Stimulated activated CD8-positive, alpha-beta memory T cell treated with anti-CD3 and anti-CD28 coated beads, Interleukin-15, amount 100 ng/mL, for 1 hour (primary cell): ENCODE data around the gene FBXL22.

Source experiments
- DNase-seq: peaks from one replicate; pipeline ENCODE4 v3.0.0-alpha.2; 2020; ENCODE audit warnings: low read depth

Gene FBXL22, protein sequence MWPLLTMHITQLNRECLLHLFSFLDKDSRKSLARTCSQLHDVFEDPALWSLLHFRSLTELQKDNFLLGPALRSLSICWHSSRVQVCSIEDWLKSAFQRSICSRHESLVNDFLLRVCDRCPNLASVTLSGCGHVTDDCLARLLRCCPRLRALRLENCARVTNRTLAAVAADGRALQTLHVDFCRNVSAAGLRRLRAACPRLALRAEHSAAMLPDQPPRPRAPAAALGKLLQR

DNA sequence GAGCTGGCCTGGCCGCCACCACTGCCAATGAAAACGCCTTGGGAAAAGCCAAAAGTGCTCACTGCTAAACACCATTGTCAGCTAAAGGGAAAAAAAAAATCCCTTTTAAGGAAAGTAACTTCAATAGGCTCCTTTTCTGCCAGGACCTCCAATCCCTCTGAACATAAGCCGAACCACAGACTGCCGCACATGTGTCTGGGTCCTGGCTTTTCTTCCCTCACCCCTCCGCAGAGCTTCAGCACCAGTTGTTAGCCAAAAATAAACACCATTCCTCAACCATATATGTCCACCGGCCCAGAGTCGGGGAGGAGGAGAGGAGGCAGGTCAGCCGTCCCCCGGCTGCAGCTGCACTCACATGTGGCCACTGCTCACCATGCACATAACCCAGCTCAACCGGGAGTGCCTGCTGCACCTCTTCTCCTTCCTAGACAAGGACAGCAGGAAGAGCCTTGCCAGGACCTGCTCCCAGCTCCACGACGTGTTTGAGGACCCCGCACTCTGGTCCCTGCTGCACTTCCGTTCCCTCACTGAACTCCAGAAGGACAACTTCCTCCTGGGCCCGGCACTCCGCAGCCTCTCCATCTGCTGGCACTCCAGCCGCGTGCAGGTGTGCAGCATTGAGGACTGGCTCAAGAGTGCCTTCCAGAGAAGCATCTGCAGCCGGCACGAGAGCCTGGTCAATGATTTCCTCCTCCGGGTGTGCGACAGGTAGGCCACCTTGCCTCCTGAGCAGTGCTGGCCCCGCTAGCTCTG lies at the start of gene FBXL22:
FBXL22 (plus strand) TSS at position 350 of the 753 bp plus-strand sequence; CDS start at position 356, 6 bp downstream.
- DNase-seq, result no peak

- DNase-seq, result no peak
Measured at GRCh38 chr15:63551400-63551799, 45.8 kb upstream of the FBXL22 start.

GRCh38 chr15:63553388-63553791 lies 43.8 kb upstream of the FBXL22 start:
- no peak for DNase-seq

GRCh38 chr15:63554337-63554927 lies 42.8 kb upstream of the FBXL22 start:
- DNase-seq, result no peak

GRCh38 chr15:63555507-63555906 lies 41.7 kb upstream of the FBXL22 start:
- DNase-seq, result no peak

GRCh38 chr15:63556246-63556645 lies 40.9 kb upstream of the FBXL22 start:
- DNase-seq, result no peak

GRCh38 chr15:63556736-63557135 lies 40.5 kb upstream of the FBXL22 start:
- DNase-seq, result no peak

DNA sequence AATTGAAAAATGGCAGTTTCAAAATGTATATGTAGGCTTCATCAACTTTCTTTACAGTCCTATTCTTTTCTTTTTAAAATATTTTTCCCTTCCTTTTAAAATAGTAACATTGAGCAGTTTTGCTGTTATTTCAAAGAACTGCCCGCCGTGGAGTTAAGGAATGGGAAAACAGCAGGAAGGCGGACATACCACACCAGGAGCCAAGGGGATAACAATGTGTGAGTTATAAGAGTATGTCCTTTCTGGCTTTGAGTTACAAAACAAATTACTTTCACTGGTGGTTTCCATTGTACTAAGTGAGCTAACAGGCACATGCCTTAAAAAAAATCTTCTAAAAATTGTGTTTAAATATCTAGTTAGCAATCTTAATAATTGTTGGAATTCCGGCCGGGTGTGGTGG lies 37.4 kb upstream of the FBXL22 start:
- no peak for DNase-seq

DNA sequence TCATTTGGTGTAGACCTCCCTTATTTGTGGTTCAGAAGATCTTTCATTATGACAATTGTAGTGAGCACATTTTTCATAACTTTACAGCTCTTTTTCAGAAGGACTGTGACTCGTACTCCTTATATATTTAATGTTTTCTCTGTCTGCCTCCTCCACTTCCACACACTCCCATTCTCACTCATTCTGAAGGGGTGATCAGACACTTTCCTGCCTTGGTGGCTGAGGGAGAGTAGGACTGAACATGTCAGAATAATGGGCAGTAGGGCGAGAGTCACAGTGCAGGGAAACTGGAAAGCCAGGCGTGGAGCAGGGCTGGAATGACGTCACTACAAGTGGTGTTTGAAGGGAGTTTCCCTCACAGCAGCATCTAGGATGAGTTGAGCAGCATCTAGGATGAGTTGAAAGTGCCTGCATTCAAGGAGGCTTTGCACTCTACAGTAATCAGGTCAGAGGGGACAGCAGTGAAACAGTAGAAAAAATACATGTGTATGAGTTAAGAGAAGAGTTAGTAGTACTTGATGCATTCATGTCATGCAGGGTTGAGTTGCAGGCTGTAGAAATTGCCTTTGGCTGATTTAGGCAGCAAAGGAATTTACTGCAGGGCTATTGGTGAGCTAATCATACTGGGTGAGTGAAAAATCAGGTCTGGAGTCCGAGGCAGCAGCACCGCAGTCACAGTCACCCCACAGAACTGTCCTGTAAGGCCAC lies 36.3 kb upstream of the FBXL22 start:
- DNase-seq, result no peak

DNA sequence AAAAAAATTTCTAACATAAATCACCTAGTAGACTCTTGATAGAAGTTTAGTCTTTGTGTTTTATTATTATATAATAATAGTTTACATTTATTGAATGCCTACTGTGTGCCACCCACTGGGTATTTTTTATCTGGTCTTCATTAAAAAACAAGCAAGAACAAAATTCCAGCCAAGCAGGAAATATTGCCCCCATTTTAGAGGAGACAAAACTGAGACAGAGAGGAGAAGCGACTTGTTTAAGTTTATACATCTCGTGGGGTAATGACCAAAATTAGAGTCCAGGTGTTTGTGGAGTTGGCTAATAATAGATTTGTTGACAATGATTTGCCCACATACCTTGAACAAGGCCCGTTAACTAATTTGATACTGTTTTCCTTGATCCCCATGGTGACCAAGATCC lies 33.1 kb upstream of the FBXL22 start:
- DNase-seq, result no peak

DNA sequence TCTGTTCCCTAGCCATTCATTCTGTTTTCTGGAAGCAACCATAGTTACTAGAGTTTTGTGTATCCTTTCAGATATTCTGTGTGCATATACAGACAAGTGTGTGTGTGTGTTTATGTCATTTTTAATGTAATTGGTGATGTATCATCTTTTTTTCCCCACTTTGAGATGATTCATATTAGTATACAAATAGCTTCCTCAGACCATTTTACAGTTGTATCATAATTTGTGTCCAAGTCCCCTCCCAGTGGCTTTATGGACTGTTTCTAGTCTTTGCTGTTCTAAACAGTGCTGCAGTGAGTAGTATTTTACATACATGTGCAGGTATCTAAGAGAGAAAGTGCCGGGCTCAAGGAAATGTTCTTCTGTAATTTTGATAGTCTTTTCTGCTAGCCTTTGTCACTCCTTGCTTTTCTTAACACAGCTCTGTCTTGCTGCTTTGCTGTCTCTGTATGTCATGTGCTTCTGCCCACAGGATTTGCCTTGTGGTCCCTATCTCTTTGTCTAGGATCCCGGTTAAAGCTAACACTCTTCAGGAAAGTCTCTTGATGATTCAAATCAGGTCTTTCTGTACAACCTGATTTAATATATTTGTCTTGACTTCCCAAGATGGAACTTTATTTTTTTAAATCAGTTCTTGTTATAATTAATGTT lies 31.5 kb upstream of the FBXL22 start:
- no peak for DNase-seq

DNA sequence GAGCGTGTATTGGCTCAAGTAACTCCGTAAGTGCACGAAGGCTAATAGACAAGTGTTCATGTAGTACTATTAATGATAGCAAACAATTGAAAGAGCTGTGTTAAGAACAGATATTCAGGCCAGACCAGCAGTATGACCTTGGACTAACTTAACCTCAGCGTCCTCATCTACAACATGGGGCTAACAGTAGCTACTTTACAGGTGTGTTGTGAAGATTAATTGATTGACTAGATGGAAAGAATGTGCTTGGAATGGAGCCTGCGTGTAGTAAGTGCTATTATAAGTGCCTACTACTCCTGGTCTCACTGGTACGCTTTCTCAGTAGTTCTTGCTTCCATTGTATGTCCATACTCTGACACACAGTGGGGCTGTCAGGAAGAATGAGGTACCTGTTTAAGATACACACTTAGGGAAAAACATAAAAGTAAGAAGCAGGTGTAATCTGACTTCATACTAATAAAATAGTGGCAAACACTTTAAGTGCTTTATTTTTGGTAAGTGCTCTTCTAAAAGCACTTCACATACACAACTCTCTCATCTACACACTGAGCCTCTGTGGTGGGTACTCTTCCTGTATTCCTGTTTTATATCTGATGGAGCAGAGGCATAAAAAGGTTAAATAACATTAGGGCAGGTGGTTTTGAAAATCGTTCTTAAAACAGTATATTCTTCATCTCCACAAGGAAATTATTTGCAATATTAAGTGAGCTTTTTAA lies 24.3 kb upstream of the FBXL22 start:
- no peak for DNase-seq

GRCh38 chr15:63573533-63573932 lies 23.7 kb upstream of the FBXL22 start:
- DNase-seq, result no peak

DNA sequence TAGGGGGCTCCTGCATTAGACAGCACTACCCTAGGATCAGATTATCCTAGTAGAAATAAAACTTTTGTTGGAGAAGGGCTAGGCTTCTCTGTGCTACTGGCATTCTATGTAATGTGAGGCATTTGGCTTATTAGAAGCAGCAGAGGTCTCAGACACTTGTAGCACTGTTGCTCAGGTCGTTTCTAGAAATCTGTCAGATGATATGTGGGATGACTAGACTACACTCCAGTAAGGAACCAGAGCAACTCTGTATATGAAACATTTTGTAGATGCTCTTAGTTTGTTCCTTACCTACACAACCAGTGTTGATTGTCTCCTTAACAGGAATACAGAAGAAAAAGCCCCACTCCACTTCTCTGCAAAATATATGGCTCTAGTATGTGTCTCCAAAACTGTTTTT lies 21.9 kb upstream of the FBXL22 start:
- DNase-seq, result no peak

DNA sequence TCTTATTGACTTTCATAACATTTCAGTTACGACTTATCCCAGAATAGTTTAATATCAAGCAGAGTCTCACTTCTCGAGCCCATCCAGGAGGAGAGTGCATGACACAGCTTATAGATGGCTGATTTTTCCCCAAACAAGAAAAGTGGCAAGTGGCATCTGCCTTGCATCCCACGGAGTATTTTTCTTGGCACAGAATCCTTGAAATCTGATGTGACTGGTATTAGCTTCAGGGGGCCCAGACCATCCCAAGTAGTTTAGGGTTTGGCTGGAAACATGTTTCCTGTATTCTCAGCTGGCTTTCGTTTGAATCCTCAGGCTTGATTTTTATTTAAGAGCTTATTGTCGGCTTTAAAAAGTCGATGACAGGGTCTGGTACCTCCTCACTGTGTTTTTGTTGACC lies 20.7 kb upstream of the FBXL22 start:
- no peak for DNase-seq

- no peak for DNase-seq
Measured at GRCh38 chr15:63582179-63582578, 15.0 kb upstream of the FBXL22 start.

GRCh38 chr15:63582718-63583426 lies 14.3 kb upstream of the FBXL22 start:
- no peak for DNase-seq

GRCh38 chr15:63586790-63587189 lies 10.4 kb upstream of the FBXL22 start:
- DNase-seq, result no peak

GRCh38 chr15:63587527-63587926 lies 9.7 kb upstream of the FBXL22 start:
- no peak for DNase-seq

GRCh38 chr15:63588826-63589225 lies 8.4 kb upstream of the FBXL22 start:
- no peak for DNase-seq
